Loucy (cell line): ENCODE data around the gene VCL.

Experiments used
- H2AFZ ChIP-seq: fragments of 200-600 bp; sonication (generic); 2 replicates; pipeline ENCODE4 v1.6.0; 2016; ENCODE audit warnings: antibody characterized with exemption, mild to moderate bottlenecking, low read length, moderate library complexity
- H3F3A ChIP-seq: fragments of 200-600 bp; 2 replicates; pipeline ENCODE4 v1.6.0; 2016; ENCODE audit warnings: antibody characterized with exemption, low read depth, mild to moderate bottlenecking
- H3K27me3 ChIP-seq: fragments of 200-600 bp; sonication (generic); 2 replicates; pipeline ENCODE4 v1.6.1; 2014; ENCODE audit warnings: low read length, mild to moderate bottlenecking; ENCODE audit not compliant: insufficient read depth, poor library complexity, severe bottlenecking
- H3K36me3 ChIP-seq: fragments of 200-600 bp; sonication (generic); 2 replicates; pipeline ENCODE4 v1.6.1; 2016; ENCODE audit warnings: low read length; ENCODE audit not compliant: insufficient read depth
- H3K4me1 ChIP-seq: fragments of 200-600 bp; sonication (generic); 2 replicates; pipeline ENCODE4 v1.5.1; 2014; ENCODE audit warnings: low read length, mild to moderate bottlenecking; ENCODE audit not compliant: insufficient read depth, poor library complexity, severe bottlenecking
- H3K4me2 ChIP-seq: fragments of 200-600 bp; sonication (generic); 2 replicates; pipeline ENCODE4 v1.6.0; 2014; ENCODE audit warnings: antibody characterized with exemption, low read length, low read depth, mild to moderate bottlenecking; ENCODE audit not compliant: poor library complexity, severe bottlenecking
- H3K4me3 ChIP-seq: fragments of 200-600 bp; sonication (generic); 2 replicates; pipeline ENCODE4 v1.5.1; 2014; ENCODE audit warnings: low read length, mild to moderate bottlenecking, mixed read lengths; ENCODE audit not compliant: poor library complexity, severe bottlenecking
- H3K79me2 ChIP-seq: fragments of 200-600 bp; sonication (generic); 2 replicates; pipeline ENCODE4 v1.6.1; 2014; ENCODE audit warnings: low read length; ENCODE audit not compliant: insufficient read depth
- H3K9ac ChIP-seq: fragments of 200-600 bp; sonication (generic); 2 replicates; pipeline ENCODE4 v1.6.0; 2014; ENCODE audit warnings: mild to moderate bottlenecking, low read depth, low read length, moderate library complexity; ENCODE audit not compliant: poor library complexity, severe bottlenecking
- H3K9me2 ChIP-seq: fragments of 200-600 bp; sonication (generic); replicated peaks from 2 replicates; pipeline ENCODE4 v1.6.1; 2016; ENCODE audit warnings: low read depth, low read length, mixed read lengths
- H3K9me3 ChIP-seq: fragments of 200-600 bp; sonication (generic); 2 replicates; pipeline ENCODE4 v1.6.1; 2014; ENCODE audit warnings: mild to moderate bottlenecking, antibody characterized with exemption, low read length, low read depth; ENCODE audit not compliant: insufficient read depth
- H4K20me1 ChIP-seq: fragments of 200-600 bp; sonication (generic); 2 replicates; pipeline ENCODE4 v1.6.0; 2014; ENCODE audit warnings: antibody characterized with exemption, low read length, mild to moderate bottlenecking; ENCODE audit not compliant: insufficient read depth, poor library complexity, severe bottlenecking
- EZH2phosphoT487 ChIP-seq: fragments of 200-600 bp; IDR thresholded peaks from 2 replicates; pipeline ENCODE4 v1.6.1; 2018; ENCODE audit warnings: antibody characterized with exemption, mild to moderate bottlenecking, moderate library complexity, borderline replicate concordance
- TF ChIP-seq, protein P1 (sequence below): fragments of 200-600 bp; sonication (generic); conservative IDR thresholded peaks from 2 replicates; pipeline ENCODE4 v1.5.1; 2014; ENCODE audit warnings: mild to moderate bottlenecking, antibody characterized with exemption, low read length

Gene VCL

DNA sequence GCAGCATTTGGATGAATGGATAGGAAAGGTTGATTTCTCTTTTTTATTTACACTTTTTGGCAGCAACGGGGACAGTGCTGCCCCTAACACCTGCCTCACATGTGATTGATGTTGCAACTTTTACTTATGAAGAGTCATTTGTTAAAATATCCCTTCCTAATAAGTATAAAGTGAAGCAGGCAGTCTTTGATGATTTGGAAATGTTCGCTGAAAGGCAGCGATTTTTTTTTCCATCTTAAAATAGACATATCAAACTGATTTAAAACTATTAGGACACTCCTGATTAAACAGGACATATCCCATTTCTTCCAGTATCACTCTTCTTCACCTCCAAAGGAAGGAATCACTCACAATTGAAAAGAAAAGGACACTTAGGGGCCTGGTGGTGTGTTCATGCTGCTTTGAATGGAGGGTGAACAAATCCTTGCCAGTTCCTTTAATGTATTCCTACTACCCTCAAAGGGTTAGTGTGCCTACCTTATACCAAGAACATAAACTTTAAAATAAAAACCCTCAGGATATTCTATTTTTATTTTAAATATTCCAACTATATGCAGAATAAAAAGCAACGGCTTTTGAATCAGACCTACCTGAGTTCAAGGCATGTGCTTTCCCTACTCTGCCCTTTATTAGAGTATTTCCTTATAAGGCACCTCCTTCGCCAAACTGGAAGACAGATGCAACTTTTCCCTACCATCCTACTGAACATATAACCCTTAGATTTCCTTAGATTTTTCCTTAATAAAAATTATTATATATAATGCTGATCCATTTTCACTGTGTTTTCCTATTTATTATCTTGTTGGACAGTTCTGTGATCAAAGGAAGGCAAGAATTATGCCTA is 154.2 kb downstream of the VCL start:
- peak overlapping the region; percentile 98 for H3K4me2 ChIP-seq
- H3K9me3 ChIP-seq, result no peaks in the 10 kb centered on the region
- peak overlapping the region; percentile 87 for H2AFZ ChIP-seq
- H3K9me2 ChIP-seq, result no peaks in the 10 kb centered on the region
- H3K9ac ChIP-seq, result peak overlapping the region; percentile 89
- H3F3A ChIP-seq, result no peaks in the 10 kb centered on the region
- H3K4me1 ChIP-seq, result peaks cover 32% of the 10 kb centered on the region
- peak overlapping the region; percentile 88 for H3K4me3 ChIP-seq
- no peaks in the 10 kb centered on the region for H3K27me3 ChIP-seq
- no peak for TF ChIP-seq EZH2phosphoT487
- TF ChIP-seq, protein P1, sequence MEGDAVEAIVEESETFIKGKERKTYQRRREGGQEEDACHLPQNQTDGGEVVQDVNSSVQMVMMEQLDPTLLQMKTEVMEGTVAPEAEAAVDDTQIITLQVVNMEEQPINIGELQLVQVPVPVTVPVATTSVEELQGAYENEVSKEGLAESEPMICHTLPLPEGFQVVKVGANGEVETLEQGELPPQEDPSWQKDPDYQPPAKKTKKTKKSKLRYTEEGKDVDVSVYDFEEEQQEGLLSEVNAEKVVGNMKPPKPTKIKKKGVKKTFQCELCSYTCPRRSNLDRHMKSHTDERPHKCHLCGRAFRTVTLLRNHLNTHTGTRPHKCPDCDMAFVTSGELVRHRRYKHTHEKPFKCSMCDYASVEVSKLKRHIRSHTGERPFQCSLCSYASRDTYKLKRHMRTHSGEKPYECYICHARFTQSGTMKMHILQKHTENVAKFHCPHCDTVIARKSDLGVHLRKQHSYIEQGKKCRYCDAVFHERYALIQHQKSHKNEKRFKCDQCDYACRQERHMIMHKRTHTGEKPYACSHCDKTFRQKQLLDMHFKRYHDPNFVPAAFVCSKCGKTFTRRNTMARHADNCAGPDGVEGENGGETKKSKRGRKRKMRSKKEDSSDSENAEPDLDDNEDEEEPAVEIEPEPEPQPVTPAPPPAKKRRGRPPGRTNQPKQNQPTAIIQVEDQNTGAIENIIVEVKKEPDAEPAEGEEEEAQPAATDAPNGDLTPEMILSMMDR, result no peak
- no peaks in the 10 kb centered on the region for H3K36me3 ChIP-seq
- peaks cover 67% of the 10 kb centered on the region for H3K79me2 ChIP-seq
- peaks cover 13% of the 10 kb centered on the region for H4K20me1 ChIP-seq

GRCh38 chr10:74153123-74153522 is 155.2 kb downstream of the VCL start:
- peak overlapping the region; percentile 89 for H3K9ac ChIP-seq
- TF ChIP-seq, protein P1, result no peak
- no peak for TF ChIP-seq EZH2phosphoT487
- H2AFZ ChIP-seq, result no peak overlapping the region
- peak overlapping the region; percentile 98 for H3K4me2 ChIP-seq
- H3K4me3 ChIP-seq, result peak overlapping the region; percentile 88
- H3K27me3 ChIP-seq, result no peaks in the 10 kb centered on the region
- peaks cover 57% of the 10 kb centered on the region for H3K79me2 ChIP-seq
- H4K20me1 ChIP-seq, result peaks cover 13% of the 10 kb centered on the region
- no peaks in the 10 kb centered on the region for H3F3A ChIP-seq
- H3K9me3 ChIP-seq, result no peaks in the 10 kb centered on the region
- H3K36me3 ChIP-seq, result no peaks in the 10 kb centered on the region
- H3K4me1 ChIP-seq, result peaks cover 33% of the 10 kb centered on the region
- no peaks in the 10 kb centered on the region for H3K9me2 ChIP-seq

GRCh38 chr10:74153676-74154075 is 155.8 kb downstream of the VCL start:
- no peaks in the 10 kb centered on the region for H3K9me3 ChIP-seq
- TF ChIP-seq, protein P1, result no peak
- no peak for TF ChIP-seq EZH2phosphoT487
- no peak overlapping the region for H2AFZ ChIP-seq
- no peaks in the 10 kb centered on the region for H3K27me3 ChIP-seq
- no peaks in the 10 kb centered on the region for H3F3A ChIP-seq
- H3K4me2 ChIP-seq, result peak overlapping the region; percentile 98
- peak overlapping the region; percentile 88 for H3K4me3 ChIP-seq
- no peaks in the 10 kb centered on the region for H3K36me3 ChIP-seq
- H3K9ac ChIP-seq, result no peak overlapping the region
- H3K79me2 ChIP-seq, result peaks cover 51% of the 10 kb centered on the region
- H4K20me1 ChIP-seq, result peaks cover 9% of the 10 kb centered on the region
- peaks cover 33% of the 10 kb centered on the region for H3K4me1 ChIP-seq
- no peaks in the 10 kb centered on the region for H3K9me2 ChIP-seq
